ENCODE measurements around the gene ELMOD3. TPM values are rescaled to one million over a fixed set of nuclear protein-coding genes. Genes with fewer than 3 reads are reported as not detected.

Gene ELMOD3
- total and polyA plus RNA-seq, 9 of the 15 experiments (the other 6 are each of a cell fraction or from before 2014, with no cell fraction given) = 2.7 to 18.7 (median 11.6) TPM

DNA sequence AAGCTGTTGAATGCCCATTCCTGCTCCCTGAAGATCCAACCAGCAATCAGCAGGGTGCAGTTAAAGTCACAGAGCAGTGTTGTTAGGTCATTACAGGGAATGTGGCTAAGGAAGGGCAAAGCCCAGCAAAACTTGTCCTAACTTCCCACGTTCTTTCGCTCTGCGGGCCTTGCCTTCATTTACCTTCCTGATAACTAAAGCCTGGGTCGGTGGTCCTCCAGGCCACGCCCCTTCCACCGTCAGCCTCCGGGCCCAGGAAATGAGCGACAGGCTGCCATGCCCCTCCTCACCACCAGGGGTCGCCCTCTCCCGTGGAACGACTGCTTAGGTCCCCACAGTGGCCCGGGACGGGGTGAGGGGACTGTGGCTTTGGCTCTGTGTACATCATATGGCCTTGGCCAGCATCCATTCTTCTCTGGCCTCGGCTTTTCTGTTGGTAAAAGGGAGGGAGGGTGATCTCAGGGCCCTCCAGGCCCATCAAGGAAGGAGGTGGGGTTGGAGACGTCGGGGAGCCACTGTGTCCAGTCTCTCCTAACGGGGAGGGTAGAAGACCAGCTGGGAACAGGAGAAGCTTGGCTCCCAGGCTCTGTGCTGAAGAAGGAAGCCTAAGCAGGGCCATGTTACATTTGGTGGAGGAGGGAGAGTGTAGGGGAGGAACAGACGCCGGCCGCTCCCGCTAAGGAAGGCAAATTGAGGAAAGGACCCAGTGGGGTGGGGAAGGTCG lies 66.1 kb downstream of the ELMOD3 start (continued):
- TF ChIP-seq CAMTA2 (CRISPR knock-in tag; conservative IDR thresholded peaks at IDR 0.05) = no peak
- TF ChIP-seq LEF1 (IDR thresholded peaks at IDR 0.05) = no peak
- TF ChIP-seq ZNF444 (CRISPR knock-in tag; IDR thresholded peaks at IDR 0.05) = peak; percentile 66; the same call in 1 of the 2 replicates
- 0 out of 2 replicates have a peak, but pooled peaks have one; percentile 12 for TF ChIP-seq ZNF197 (CRISPR knock-in tag; IDR thresholded peaks at IDR 0.05; ENCODE audit: low read depth)
- no peak for TF ChIP-seq HSF4 (CRISPR knock-in tag; IDR thresholded peaks at IDR 0.05; ENCODE audit: borderline replicate concordance)
- no peak for TF ChIP-seq CEBPG (CRISPR knock-in tag; IDR thresholded peaks at IDR 0.05)
- TF ChIP-seq CEBPG (tag; conservative IDR thresholded peaks at IDR 0.05 in 1 of 2, IDR thresholded peaks at IDR 0.05 in 1 of 2) = no peak
- peak; percentile 82 for TF ChIP-seq DMBX1 (CRISPR knock-in tag; IDR thresholded peaks at IDR 0.05; ENCODE audit: borderline replicate concordance)
- TF ChIP-seq ZNF318 (IDR thresholded peaks at IDR 0.05; ENCODE audit: borderline replicate concordance in 1 of 2, low read depth in 1 of 2) = no peak
- no peak; the same call in 1 of the 2 replicates for TF ChIP-seq NR2C1 (IDR thresholded peaks at IDR 0.05)
- TF ChIP-seq NR2C1 (tag; IDR thresholded peaks at IDR 0.05) = peak; percentile 44; the same call in 1 of the 2 replicates
- TF ChIP-seq DNMT1 (IDR thresholded peaks at IDR 0.05) = no peak
- TF ChIP-seq ZEB2 (IDR thresholded peaks at IDR 0.05) = no peak
- no peak for TF ChIP-seq BMI1 (IDR thresholded peaks at IDR 0.05; ENCODE audit: low read length)
- TF ChIP-seq NCOA4 (IDR thresholded peaks at IDR 0.05; ENCODE audit: partially characterized antibody) = no peak
- no peak for TF ChIP-seq RBM15 (IDR thresholded peaks at IDR 0.05; ENCODE audit: insufficient read depth, low read length)
- TF ChIP-seq, protein P1, sequence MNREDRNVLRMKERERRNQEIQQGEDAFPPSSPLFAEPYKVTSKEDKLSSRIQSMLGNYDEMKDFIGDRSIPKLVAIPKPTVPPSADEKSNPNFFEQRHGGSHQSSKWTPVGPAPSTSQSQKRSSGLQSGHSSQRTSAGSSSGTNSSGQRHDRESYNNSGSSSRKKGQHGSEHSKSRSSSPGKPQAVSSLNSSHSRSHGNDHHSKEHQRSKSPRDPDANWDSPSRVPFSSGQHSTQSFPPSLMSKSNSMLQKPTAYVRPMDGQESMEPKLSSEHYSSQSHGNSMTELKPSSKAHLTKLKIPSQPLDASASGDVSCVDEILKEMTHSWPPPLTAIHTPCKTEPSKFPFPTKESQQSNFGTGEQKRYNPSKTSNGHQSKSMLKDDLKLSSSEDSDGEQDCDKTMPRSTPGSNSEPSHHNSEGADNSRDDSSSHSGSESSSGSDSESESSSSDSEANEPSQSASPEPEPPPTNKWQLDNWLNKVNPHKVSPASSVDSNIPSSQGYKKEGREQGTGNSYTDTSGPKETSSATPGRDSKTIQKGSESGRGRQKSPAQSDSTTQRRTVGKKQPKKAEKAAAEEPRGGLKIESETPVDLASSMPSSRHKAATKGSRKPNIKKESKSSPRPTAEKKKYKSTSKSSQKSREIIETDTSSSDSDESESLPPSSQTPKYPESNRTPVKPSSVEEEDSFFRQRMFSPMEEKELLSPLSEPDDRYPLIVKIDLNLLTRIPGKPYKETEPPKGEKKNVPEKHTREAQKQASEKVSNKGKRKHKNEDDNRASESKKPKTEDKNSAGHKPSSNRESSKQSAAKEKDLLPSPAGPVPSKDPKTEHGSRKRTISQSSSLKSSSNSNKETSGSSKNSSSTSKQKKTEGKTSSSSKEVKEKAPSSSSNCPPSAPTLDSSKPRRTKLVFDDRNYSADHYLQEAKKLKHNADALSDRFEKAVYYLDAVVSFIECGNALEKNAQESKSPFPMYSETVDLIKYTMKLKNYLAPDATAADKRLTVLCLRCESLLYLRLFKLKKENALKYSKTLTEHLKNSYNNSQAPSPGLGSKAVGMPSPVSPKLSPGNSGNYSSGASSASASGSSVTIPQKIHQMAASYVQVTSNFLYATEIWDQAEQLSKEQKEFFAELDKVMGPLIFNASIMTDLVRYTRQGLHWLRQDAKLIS (CRISPR knock-in tag; IDR thresholded peaks at IDR 0.05) = 0 out of 2 replicates have a peak, but pooled peaks have one; percentile 34

All from K562 (cell line).